Stimulated activated CD4-positive, alpha-beta T cell treated with anti-CD3 and anti-CD28 coated beads, TNF-alpha, amount 100 ng/mL, for 1 hour (primary cell): ENCODE measurements around the gene HSF4.

Source experiments
- DNase-seq, 3 donors: peaks; one replicate each; pipeline ENCODE4 v3.0.0-alpha.2; 2020; ENCODE audit warnings: low read depth in 3 of 3, low spot score in 1 of 3

HSF4 gene

DNA sequence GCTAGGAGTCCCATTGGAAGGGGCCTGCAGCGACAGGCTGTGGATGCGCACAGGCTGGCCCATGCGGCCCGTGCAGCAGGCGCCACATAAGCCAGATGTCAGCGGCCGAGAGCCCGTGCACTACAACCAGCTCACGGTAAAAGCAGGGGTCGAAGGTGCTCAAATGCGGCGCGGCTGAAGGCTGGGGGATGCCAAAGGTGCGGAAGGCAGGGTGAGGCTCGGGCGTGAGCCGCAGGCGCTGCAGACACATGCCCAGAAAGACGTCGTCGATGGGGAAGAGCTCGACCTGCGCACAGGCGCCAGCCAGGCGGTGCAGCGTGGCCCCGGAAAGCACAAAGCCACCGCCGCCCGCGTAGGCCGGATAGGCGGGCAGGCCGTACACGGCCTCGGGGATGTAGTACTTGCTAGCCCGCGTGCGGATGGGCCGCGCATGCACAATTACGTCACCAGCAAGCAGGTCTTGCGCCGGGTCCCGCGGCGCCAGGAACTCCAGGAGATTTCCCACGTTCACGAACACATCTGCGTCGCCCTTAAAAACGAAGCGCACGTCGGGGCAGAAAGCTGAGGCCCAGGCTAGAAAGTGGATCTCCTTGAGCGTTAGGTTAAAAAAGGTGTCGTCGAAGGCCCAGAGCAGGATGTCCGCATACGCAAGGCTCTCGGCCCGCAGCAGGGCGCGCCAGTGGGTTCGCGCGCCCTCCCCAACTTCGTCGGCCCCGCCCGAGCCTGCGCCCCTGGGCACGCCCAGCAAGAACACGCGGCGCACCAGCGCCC lies 15.1 kb upstream of the HSF4 start:
- no peak for DNase-seq

DNA sequence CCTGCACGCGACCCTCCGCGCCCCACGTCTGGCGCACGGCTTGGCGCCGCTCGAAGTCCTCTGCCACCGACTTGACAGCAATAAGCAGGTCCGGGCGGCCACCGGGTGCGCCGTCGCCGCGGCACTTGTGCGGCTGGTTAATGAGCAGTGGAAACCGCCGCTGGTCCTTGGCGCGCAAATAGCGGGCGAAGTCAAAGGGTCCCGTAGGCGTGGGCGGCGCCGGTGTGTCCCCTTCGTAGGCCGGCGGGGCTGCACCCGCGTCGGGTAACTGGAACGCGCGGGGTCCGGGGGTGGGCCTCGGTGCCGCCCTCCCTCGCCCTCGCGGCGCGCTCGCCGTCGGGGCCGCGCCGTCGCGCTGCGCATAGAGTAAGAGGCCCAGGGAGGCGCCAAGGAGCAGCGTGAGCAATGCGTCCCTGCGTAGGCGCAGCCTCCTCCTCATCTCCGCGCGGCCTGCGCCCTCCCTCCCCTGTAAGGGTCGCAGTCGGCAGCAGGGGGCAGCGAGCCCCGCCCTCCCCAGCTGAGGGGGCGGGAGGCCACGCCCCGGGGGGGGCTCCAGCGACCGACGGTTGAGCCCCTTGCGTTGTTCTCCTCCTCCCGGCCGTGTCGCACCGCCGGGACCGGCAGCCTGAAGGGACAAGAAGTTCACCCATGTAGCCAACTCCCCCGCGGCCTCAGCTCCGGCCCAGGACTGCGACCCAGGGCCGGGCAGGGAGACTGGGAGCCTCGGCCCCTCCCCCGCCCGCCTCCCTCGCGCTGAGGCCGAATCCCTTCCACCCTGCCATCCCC lies 14.3 kb upstream of the HSF4 start:
- no peak for DNase-seq

DNA sequence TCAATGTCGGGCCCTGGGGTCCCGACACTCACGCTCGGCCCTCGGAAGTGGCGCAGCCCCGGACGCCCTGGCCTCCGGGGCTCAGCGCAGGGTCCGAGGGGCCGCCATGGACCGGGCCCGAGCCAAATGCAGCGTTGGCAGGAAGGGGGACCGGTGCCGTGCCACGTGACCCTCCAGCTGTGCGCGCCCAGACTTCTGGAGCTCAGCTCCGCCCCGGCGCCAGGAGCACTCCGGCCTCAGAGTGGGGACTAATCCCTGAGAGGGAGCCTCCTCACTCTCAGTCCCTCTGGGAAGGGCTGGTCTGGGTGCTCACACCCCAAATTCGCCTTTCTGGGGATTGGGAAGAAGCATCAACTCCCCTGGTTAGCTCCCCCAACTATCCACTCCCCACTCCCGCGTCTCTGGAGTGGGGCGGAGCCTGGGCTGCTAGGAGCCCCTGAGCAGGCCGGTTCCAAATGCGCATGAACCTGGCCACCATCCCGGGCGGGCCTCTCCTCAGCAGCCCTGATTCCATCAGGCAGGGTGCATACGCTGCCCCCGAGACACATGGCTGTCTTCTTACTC lies 13.6 kb upstream of the HSF4 start, which contains the start of gene B3GNT9:
Gene B3GNT9, minus strand, starts transcription at position 166 of the 564 bp plus-strand sequence. CDS start 513 bp downstream, outside the sequence.
- no peak for DNase-seq

DNA sequence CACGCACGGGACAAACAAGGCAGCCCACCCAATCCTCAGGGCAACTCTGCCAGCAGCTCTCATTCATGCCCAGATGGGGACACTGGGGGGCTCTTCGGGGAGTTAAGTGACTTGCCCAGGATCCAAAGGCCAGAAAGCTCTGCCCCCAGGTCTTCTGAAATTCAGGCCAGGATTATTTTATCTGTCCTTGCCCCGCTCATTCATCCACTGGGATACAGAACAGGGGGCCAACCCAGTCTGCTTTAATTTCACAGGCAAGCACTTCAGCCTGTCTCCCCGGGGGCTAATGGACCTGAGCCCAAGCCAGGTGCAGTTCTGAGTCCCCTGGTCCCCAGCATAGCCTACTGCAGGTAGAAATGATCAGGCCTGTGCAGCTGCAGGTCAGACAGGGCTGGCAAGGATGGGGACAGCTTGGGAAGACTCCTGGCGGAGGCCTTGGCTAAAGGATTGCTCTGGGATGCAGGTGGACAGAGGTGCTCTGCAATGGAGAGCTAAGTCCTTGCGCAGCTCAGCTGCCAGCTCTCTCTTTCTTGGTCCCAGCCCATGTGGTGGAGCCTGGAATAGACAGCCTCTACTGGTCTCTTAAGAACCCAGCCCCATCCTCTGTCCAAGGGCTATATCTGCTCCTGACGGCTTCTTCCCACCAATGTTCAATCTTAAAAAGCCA lies 13.0 kb upstream of the HSF4 start:
- no peak for DNase-seq

DNA sequence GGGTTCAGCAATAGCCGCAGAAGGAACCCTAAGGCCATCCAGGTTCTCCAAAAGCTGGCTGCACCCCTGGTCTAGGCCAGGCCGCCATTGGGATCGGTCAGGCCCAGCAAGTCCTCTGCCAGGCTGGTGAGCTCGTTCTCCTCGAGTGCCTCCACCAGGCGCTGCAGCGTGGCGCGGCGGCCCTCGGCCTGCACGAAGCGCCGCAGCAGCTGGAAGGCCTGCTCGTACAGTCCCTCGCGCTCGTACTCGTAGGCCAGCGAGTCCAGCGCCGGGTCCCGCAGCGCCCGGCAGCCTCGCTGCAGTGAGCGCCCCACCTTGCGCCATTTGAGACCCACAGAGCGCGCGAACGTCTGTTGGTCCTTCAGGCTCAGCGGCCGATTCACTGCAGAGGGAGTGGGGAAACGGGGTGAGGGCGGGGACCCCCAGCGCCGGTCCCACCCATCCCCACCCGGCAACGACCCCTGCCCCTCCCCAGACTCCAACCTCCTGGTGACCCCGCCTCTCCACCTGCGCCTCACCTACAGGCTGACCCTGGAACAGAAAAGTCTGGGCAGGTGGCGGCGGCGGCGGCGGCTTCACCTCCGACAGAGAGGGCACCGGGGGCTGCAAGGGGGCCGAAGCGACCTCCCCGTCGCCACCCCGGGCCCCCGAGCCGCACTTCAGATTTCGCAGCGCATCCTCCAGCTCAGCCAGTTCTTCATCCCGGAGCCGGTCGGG lies 9.8 kb upstream of the HSF4 start:
- no peak for DNase-seq

DNA sequence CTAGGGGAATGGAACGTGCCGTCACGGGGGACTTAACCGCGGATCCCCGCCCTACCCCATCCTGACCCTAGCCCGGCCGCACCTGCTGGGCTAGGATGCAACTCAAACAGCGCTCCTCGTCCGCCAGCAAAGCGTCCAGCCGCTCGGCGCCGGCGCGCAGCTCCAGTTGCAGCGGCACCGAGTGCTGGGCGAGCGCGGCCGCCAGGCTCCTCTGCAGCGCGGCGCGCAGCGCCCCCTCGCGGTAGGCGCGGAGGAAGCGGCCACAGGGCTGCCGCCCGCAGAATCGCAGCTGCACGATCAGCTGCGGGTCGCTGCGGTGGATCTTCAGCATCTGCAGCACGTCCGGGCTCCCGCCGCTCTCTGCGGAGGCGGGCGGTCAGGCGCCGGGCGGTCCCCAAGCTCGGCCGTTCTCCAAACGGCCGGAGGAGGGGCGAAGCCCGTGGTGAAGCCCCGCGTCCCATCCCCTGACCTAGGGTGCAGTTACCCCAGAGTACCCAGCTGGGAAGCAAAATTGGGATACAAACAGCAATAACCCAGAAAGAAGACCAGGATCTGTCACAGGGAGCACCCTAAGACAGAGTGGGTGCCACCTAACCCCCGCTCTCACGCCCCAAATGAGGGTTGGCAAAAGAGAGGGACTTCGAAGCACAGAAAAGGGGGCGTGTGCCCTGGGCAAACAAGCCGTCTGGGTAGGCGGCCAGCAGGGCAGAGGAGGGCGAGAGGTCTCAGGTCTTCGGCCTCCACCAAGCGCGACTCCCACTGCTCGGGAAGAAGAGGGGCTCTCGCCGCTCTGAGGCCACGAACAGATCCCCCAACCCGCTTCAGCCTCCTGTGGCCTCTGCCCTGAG lies 9.0 kb upstream of the HSF4 start:
- DNase-seq: peak; percentile 39 to 79 (median 62)

DNA sequence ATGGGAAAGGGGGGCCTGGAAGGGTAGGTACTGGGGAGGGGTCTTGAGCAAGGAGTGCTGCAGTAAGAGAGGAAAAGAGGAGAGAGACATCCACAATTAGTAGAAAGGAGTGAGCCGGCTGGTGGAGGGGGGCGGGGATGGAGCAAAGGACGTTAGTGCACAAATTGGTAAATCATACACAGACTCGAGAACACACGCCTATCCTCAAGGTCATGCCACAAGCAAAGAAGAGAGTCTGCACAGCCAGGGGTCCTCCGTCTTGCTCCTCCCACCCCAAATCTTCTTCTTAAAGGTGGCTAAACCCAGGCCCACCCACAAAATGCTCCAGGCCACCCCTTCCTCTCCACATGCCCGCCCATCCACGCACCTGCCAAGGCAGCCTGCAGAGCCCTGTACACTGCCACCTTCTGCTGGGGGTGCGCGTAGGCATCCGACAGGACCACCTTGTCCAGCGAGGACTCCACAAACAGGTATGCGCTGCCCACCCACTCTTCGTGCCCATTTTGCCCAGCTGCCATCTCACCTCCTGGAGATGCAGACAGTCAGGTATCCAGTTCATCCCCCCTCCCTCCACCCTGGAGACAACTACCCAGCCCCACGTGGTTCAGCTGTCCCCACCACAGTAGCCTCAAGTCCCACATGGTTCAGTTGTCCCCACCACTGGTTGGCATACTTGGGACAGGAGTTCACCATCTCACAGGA lies 8.3 kb upstream of the HSF4 start:
- DNase-seq: no peak

DNA sequence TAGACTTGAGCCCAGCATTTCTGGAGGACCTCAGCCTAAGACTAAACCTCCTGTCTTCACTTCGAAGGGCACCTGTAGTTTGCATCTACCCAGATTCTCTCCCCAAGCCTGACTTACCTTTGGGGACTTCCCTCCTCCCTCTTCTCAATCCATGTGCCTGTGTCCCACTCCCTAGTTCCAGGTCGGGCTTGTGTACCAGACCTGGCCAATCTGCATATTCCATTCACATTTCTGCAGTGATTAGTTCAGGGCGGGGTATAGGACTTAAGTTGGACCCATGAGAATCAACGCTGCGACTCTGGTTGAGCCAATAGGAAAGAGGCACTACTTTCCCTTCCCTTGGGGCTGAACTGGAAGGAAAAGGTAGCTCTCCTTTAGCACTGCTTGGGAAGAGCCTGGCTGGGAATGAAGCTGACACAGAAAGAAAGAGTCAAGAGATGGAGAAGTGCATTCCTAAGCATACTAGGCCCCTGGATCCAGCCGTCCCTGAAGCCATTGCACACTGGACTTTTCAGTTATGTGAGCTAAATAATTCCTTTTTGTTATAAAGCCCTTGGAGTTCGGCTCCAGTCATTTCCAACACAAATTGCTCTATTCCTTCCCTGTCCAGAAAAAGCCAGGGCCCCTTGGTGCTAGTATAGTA lies 7.3 kb upstream of the HSF4 start:
- no peak for DNase-seq

DNA sequence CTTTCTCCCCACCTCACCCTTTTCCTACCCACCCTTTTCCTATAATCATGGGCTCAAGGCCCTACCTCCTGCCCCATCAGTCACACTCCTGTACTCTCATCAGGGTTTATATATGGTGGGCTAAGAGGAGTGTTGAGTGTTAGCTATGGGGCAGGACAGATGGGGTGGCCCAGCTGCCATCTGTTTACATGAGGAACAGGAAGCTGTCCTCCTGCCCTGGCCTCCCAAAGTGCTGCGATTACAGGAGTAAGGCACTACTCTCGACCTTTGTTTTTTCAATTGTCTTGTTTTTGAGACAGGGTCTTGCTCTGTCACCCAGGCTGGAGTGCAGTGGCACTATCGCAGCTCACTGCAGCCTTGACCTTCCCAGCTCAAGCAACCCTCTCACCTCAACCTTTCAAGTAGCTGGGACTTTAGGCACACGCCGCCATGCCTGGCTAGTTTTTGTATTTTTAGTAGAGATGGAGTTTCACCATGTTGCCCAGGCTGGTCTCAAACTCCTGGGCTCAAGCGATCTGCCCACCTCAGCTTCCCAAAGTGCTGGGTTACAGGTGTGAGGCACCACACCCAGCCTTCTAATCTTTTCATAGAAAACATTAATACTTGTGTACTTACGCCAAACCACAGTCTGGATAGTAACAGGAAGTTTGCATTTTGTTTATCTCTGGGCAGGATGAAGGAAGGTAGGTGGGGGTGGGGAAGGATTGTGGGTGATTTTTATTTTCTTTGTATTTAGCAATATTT lies 6.5 kb upstream of the HSF4 start:
- no peak for DNase-seq

DNA sequence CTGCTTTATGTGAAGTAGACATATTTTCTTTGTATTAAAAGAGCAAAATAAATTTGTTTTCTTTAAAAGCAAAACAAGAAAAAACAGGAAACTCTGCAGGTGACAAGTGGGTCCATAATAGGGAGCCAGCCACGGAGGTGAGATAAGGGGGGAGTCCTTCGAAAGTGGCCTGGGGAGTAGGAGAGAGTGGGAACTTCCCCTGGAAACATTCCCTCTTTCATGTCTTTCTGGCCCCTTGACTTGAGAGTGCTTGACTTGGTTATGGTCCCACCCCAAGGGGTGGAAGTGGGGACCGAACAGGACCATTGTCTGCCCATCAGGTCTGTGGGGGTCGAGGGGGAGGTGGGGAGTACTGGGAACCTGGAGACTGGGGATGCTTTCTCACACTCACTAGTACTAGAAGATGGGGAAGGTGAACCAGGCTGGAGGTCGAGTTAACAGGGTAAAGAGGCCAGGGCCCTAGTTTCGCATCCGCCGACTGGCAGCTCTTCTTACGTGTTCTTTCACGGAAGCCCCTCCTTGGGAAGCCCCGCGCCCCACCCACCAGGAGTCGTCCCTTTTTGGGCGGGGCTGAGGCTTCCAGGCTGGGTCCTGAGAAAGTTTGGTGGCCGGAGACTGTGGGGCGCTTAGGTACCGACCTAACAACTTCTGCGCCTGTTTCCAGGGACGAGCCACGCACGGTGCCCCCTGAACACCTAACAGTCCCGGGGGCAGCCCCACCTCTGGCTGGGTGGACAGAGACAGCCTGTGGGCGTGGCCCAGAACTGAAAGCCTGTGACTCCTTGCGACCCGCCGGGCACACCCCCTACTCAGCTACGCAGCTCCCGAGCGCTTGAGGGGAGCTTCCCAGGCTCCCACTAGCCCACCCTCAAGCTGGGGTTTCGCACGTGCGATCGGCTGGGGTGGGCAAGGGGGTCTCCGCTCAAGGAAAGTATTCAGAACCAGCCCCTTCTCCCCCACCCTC lies 5.6 kb upstream of the HSF4 start:
- DNase-seq: peak; percentile 50 to 57 (median 54)

DNA sequence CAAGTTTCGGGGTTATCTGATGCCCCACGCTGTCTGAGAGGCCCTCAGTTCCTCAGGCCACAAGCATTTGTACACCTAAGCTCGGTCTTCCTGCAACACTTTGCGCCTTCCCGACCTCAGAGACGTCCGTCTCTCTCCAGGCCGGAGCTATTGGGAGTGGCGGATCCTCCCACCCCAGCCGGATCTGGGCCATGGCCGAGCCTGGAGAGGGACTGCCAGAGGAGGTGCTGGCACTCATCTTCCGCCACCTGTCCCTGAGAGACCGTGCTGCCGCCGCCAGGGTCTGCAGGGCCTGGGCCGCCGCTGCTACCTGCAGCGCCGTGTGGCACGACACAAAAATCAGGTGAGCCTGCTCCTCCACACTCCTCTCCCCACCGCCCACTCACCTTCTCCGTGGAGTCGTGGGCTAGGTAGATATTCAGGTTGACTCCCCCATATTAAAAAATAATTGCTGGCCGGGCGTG lies 2.9 kb upstream of the HSF4 start:
- DNase-seq: no peak

DNA sequence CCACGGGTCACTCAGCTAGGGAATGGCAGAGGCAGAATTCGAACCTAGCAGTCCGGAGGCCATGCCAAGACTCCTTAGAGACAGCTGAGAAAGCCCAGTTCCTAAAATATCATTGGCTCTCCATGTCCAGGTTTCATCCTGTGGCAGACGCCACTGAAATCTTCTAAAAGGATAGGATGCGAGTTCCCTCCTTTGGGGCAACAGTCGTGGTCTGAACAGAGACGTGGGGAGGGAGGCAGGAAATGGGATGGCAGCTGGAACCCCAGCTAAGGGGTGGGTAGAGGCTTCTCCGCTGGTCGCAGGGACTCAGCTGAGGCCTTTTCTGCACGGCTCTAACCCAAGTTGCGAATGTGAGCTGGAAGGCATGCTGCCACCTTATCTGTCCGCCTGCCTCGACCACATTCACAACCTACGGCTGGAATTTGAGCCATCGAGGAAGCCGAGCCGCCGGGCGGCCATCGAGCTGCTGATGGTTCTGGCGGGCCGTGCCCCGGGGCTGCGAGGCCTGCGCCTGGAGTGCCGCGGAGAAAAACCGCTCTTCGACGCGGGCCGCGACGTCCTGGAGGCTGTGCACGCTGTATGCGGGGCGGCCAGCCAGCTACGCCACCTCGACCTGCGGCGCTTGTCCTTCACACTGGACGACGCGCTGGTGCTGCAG lies 1.9 kb upstream of the HSF4 start:
- DNase-seq: no peak

DNA sequence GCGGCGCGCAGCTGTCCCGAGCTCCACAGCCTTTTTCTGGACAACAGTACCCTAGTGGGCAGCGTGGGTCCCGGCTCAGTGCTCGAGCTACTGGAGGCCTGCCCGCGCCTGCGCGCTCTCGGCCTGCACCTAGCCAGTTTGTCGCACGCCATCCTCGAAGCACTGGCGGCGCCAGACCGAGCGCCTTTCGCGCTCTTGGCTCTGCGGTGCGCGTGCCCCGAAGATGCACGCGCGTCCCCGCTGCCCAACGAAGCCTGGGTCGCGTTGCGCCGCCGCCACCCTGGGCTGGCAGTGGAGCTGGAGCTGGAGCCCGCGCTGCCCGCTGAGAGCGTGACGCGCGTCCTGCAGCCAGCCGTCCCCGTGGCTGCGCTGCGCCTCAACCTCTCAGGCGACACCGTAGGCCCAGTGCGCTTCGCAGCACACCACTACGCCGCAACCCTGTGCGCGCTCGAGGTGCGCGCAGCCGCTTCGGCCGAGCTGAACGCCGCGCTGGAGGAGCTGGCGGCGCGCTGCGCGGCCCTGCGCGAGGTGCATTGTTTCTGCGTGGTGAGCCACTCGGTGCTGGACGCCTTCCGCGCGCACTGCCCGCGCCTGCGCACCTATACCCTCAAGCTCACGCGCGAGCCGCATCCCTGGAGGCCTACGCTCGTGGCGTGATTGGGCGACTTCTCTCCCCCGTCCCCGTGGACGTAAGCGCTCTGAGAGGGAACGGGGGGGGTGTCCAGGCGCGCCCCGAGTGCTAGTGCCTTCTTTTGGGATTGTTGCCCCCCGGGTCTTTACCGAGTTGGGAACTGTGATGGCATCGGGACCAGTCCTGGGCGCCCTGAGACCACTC lies 1.2 kb upstream of the HSF4 start:
- DNase-seq: no peak

DNA sequence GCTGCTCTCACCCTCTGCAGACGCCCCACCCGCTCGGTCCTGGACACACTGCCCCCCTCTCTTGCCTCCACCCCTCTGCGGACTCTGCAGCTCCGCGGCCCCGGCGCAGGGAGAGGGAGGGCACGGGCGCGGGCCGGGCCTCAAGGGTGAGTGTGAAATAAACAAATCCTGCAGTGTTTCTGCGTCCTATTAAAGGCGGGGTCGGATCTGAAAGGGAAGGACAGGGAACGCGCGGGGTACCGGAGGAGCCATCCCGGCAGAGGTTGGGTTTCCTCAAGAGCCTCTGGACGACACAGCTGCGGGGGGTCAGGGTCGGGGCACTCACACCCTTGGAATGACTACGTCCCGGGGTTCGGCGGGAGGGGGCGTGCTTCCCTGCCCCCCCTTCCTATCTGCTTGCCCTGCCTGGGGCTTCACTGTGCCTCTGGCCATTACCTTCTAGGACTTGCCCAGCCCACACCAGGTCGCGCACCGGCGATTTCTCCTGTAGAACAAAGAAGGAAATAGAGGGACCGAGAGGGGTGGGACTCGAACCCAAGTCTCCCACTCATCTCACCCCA lies 466 bp upstream of the HSF4 start:
- DNase-seq: no peak
